Tibial nerve (tissue), 3 donors: ENCODE data around the gene EAF2.

Experiments
- POLR2A ChIP-seq, 2 donors: fragments of 450-650 bp; IDR thresholded peaks; one replicate each; pipeline ENCODE4 v1.6.1; 2017; ENCODE audit warnings: antibody characterized with exemption in 2 of 2, mild to moderate bottlenecking in 2 of 2, moderate library complexity in 2 of 2
- TF ChIP-seq, protein P1 (sequence below), 5 experiments: fragments of 200-600 bp in 3 of 5; fragments of 450-650 bp in 2 of 5; sonication (generic) in 3 of 5; IDR thresholded peaks; one replicate each; pipeline ENCODE4 v1.5.1; 2016 to 2019; ENCODE audit warnings: antibody characterized with exemption in 5 of 5, mild to moderate bottlenecking in 3 of 5, moderate library complexity in 2 of 5

DNA sequence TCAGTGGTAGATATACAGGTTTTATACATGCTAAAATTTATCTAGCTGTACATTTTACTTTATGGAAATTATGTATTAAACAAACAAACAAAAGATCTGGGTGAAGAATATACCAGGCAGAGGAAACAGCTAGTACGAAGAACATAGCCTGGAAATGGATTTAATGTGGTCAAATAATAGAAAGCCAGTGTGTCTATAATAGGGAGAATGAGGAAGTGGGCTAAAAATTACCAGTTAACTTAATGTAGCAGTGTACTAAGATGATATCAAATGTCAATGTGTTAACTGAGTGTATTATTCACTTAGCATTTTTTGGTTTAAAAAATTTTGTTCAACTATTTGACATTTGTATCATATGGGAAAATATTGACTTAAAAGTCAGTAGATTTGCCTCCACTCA is 36.4 kb downstream of the EAF2 start:
- TF ChIP-seq, protein P1, sequence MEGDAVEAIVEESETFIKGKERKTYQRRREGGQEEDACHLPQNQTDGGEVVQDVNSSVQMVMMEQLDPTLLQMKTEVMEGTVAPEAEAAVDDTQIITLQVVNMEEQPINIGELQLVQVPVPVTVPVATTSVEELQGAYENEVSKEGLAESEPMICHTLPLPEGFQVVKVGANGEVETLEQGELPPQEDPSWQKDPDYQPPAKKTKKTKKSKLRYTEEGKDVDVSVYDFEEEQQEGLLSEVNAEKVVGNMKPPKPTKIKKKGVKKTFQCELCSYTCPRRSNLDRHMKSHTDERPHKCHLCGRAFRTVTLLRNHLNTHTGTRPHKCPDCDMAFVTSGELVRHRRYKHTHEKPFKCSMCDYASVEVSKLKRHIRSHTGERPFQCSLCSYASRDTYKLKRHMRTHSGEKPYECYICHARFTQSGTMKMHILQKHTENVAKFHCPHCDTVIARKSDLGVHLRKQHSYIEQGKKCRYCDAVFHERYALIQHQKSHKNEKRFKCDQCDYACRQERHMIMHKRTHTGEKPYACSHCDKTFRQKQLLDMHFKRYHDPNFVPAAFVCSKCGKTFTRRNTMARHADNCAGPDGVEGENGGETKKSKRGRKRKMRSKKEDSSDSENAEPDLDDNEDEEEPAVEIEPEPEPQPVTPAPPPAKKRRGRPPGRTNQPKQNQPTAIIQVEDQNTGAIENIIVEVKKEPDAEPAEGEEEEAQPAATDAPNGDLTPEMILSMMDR (IDR thresholded peaks at IDR 0.05): no peak
- TF ChIP-seq POLR2A (IDR thresholded peaks at IDR 0.05): no peak
